ENCODE data around the gene SLC36A1.

The SLC36A1 gene

DNA sequence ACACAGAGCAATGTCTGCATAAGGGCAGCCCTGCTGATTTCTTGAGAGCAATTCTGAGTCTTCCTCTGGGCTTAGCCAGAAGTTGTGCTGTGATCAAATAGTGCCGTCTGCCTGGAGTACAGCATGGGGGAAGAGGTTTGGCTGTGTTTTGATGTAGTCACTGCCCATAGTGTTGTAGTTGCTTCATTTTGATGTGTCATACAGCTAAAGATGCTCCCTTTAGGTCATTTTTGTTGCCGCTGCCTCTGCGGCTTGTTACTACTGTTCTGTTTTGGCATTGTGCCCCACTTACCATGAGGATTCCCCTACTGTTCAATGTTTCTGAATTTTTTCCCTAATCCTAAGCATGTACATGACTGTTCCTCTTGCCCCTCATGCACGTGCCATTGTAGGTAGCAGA is 23.0 kb downstream of the SLC36A1 start:
- H4K20me1 ChIP-seq (ENCODE audit: insufficient read depth, low read length) = no peaks in the 10 kb centered on the region
- TF ChIP-seq, protein P1, sequence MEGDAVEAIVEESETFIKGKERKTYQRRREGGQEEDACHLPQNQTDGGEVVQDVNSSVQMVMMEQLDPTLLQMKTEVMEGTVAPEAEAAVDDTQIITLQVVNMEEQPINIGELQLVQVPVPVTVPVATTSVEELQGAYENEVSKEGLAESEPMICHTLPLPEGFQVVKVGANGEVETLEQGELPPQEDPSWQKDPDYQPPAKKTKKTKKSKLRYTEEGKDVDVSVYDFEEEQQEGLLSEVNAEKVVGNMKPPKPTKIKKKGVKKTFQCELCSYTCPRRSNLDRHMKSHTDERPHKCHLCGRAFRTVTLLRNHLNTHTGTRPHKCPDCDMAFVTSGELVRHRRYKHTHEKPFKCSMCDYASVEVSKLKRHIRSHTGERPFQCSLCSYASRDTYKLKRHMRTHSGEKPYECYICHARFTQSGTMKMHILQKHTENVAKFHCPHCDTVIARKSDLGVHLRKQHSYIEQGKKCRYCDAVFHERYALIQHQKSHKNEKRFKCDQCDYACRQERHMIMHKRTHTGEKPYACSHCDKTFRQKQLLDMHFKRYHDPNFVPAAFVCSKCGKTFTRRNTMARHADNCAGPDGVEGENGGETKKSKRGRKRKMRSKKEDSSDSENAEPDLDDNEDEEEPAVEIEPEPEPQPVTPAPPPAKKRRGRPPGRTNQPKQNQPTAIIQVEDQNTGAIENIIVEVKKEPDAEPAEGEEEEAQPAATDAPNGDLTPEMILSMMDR (IDR thresholded peaks at IDR 0.05; ENCODE audit: low read length) = no peak
- TF ChIP-seq EZH2 (IDR thresholded peaks at IDR 0.05; ENCODE audit: borderline replicate concordance, low read length) = no peak
- H3K79me2 ChIP-seq (ENCODE audit: insufficient read depth, low read length) = no peaks in the 10 kb centered on the region
- no peaks in the 10 kb centered on the region for H3F3A ChIP-seq (ENCODE audit: insufficient read depth, low read length)
- no peaks in the 10 kb centered on the region for H3K4me1 ChIP-seq (ENCODE audit: insufficient read depth, low read length, severe bottlenecking)
- H3K9me2 ChIP-seq (ENCODE audit: low read depth, low read length) = no peaks in the 10 kb centered on the region
- H3K27me3 ChIP-seq (ENCODE audit: insufficient read depth, low read length) = no peaks in the 10 kb centered on the region
- no peak overlapping the region for H3K27ac ChIP-seq (ENCODE audit: low read depth, low read length, poor library complexity, severe bottlenecking)
- no peaks in the 10 kb centered on the region for H3K9me3 ChIP-seq (ENCODE audit: low read length)
- H2AFZ ChIP-seq (ENCODE audit: low read length) = no peak overlapping the region
- no peak overlapping the region for H3K4me3 ChIP-seq (ENCODE audit: low read depth, low read length, poor library complexity, severe bottlenecking)
- H3K36me3 ChIP-seq (ENCODE audit: insufficient read depth, low read length) = peaks cover 11% of the 10 kb centered on the region; the same call in 1 of the 2 replicates
- no peak overlapping the region for H3K4me2 ChIP-seq (ENCODE audit: low read length)
- H3K9ac ChIP-seq (ENCODE audit: low read length) = no peak overlapping the region

DNA sequence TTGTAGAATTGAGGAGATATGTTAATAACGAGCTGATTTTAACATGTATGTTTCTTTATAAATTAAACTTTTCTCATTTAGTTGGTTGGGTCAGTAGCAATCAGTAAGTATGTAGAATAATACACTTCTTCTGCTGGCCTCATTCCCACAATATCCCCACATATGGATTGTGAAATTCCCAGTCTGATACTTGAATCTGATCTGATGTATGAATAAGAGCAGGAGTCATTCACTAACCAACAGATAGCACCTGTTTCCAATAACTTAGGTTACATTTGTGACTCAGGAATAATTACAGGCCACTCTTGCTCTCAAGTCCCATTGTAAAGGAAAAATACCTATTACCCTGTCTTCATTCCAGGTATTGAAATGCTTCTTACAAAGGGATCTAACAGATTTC is 23.9 kb downstream of the SLC36A1 start:
- no peak overlapping the region for H3K27ac ChIP-seq (ENCODE audit: low read depth, low read length, poor library complexity, severe bottlenecking)
- H3K9ac ChIP-seq (ENCODE audit: low read length) = no peak overlapping the region
- TF ChIP-seq EZH2 (IDR thresholded peaks at IDR 0.05; ENCODE audit: borderline replicate concordance, low read length) = no peak
- TF ChIP-seq, protein P1 (IDR thresholded peaks at IDR 0.05; ENCODE audit: low read length) = no peak
- H3K4me3 ChIP-seq (ENCODE audit: low read depth, low read length, poor library complexity, severe bottlenecking) = no peak overlapping the region
- H3K9me2 ChIP-seq (ENCODE audit: low read depth, low read length) = no peaks in the 10 kb centered on the region
- no peaks in the 10 kb centered on the region for H3K27me3 ChIP-seq (ENCODE audit: insufficient read depth, low read length)
- no peak overlapping the region for H2AFZ ChIP-seq (ENCODE audit: low read length)
- H3K4me1 ChIP-seq (ENCODE audit: insufficient read depth, low read length, severe bottlenecking) = no peaks in the 10 kb centered on the region
- H3K79me2 ChIP-seq (ENCODE audit: insufficient read depth, low read length) = no peaks in the 10 kb centered on the region
- H3F3A ChIP-seq (ENCODE audit: insufficient read depth, low read length) = no peaks in the 10 kb centered on the region
- H3K36me3 ChIP-seq (ENCODE audit: insufficient read depth, low read length) = peaks cover 11% of the 10 kb centered on the region; the same call in 1 of the 2 replicates
- no peaks in the 10 kb centered on the region for H4K20me1 ChIP-seq (ENCODE audit: insufficient read depth, low read length)
- no peaks in the 10 kb centered on the region for H3K9me3 ChIP-seq (ENCODE audit: low read length)
- H3K4me2 ChIP-seq (ENCODE audit: low read length) = no peak overlapping the region

DNA sequence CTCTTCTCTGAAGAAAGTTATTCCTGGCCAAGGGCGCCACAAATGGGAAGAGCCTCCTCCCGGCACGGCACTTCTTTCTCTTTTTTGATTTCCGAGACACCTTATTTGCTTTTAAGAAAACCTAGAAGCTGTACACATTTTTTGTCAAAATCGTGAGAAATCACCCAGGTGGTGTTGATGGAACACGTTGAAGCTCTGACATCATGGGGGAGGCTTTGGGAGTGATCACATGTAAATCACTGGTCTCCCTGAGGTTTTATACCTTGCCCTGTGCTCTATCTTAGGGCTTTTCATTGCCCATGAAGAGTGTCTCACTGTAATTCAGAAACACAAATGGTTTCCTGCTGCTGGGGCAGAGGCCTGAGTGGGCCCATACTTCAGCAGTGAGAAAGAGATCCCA is 27.4 kb downstream of the SLC36A1 start:
- no peak overlapping the region for H3K9ac ChIP-seq (ENCODE audit: low read length)
- TF ChIP-seq EZH2 (IDR thresholded peaks at IDR 0.05; ENCODE audit: borderline replicate concordance, low read length) = no peak
- TF ChIP-seq, protein P1 (IDR thresholded peaks at IDR 0.05; ENCODE audit: low read length) = no peak
- H3K79me2 ChIP-seq (ENCODE audit: insufficient read depth, low read length) = no peaks in the 10 kb centered on the region
- no peaks in the 10 kb centered on the region for H3K27me3 ChIP-seq (ENCODE audit: insufficient read depth, low read length)
- H3K4me2 ChIP-seq (ENCODE audit: low read length) = no peak overlapping the region
- H3K9me3 ChIP-seq (ENCODE audit: low read length) = no peaks in the 10 kb centered on the region
- no peaks in the 10 kb centered on the region for H3K4me1 ChIP-seq (ENCODE audit: insufficient read depth, low read length, severe bottlenecking)
- peaks cover 15% of the 10 kb centered on the region; the same call in 1 of the 2 replicates for H3K36me3 ChIP-seq (ENCODE audit: insufficient read depth, low read length)
- no peak overlapping the region for H2AFZ ChIP-seq (ENCODE audit: low read length)
- H3K4me3 ChIP-seq (ENCODE audit: low read depth, low read length, poor library complexity, severe bottlenecking) = no peak overlapping the region
- no peak overlapping the region for H3K27ac ChIP-seq (ENCODE audit: low read depth, low read length, poor library complexity, severe bottlenecking)
- H3K9me2 ChIP-seq (ENCODE audit: low read depth, low read length) = no peaks in the 10 kb centered on the region
- no peaks in the 10 kb centered on the region for H4K20me1 ChIP-seq (ENCODE audit: insufficient read depth, low read length)
- no peaks in the 10 kb centered on the region for H3F3A ChIP-seq (ENCODE audit: insufficient read depth, low read length)
